ENCODE data around the gene YDJC. TPM values are rescaled to one million over a fixed set of nuclear protein-coding genes. Genes with fewer than 3 reads are reported as not detected.
"Not testable (repeated sequence)": the region's sequence is repeated elsewhere in the genome, so short reads cannot be mapped to it uniquely, and the experiment has no call there.

The YDJC gene
- 6.0 TPM for total RNA-seq
- long read RNA-seq, transcript YDJC-206 (4 exons, 1,494 nt): minor isoform, 5 of 43 reads
- long read RNA-seq, transcript YDJC-203 (5 exons, 1,410 nt): major isoform, 13 of 43 reads
- long read RNA-seq, transcript YDJC-201 (5 exons, 1,351 nt): minor isoform, 9 of 43 reads
- long read RNA-seq, partial matches to known transcripts: 13 of 43 reads
- long read RNA-seq, other reads (novel, unspliced or antisense): 2 of 43 reads

GRCh38 chr22:21629255-21630149 lies at the start of gene YDJC:
Gene YDJC (minus strand): TSS chr22:21630022. CDS start chr22:21630014, 8 bp downstream.
- peak; percentile 97 for DNase-seq (ENCODE audit: low spot score)

- no peak for DNase-seq (ENCODE audit: low spot score)
Measured at GRCh38 chr22:21679383-21679782, 49.6 kb upstream of the YDJC start.

GRCh38 chr22:21678842-21679241 lies 49.0 kb upstream of the YDJC start:
- DNase-seq (ENCODE audit: low spot score): not testable (repeated sequence)

- DNase-seq (ENCODE audit: low spot score): no peak
Measured at GRCh38 chr22:21677606-21678443, 48.0 kb upstream of the YDJC start.

GRCh38 chr22:21674638-21675245 lies 44.9 kb upstream of the YDJC start:
- DNase-seq (ENCODE audit: low spot score): no peak

GRCh38 chr22:21673534-21674321 lies 43.9 kb upstream of the YDJC start:
- DNase-seq (ENCODE audit: low spot score): no peak

- no peak for DNase-seq (ENCODE audit: low spot score)
Measured at GRCh38 chr22:21672107-21672629, 42.3 kb upstream of the YDJC start.

GRCh38 chr22:21669026-21669425 lies 39.2 kb upstream of the YDJC start:
- no peak for DNase-seq (ENCODE audit: low spot score)

- no peak for DNase-seq (ENCODE audit: low spot score)
Measured at GRCh38 chr22:21666786-21667185, 37.0 kb upstream of the YDJC start.

GRCh38 chr22:21665047-21665851 lies 35.4 kb upstream of the YDJC start:
- no peak for DNase-seq (ENCODE audit: low spot score)

GRCh38 chr22:21663738-21664137 lies 33.9 kb upstream of the YDJC start:
- DNase-seq (ENCODE audit: low spot score): no peak

GRCh38 chr22:21661991-21662390 lies 32.2 kb upstream of the YDJC start:
- no peak for DNase-seq (ENCODE audit: low spot score)

GRCh38 chr22:21660904-21661303 lies 31.1 kb upstream of the YDJC start:
- no peak for DNase-seq (ENCODE audit: low spot score)

GRCh38 chr22:21659864-21660525 lies 30.2 kb upstream of the YDJC start:
- no peak for DNase-seq (ENCODE audit: low spot score)

- no peak for DNase-seq (ENCODE audit: low spot score)
Measured at GRCh38 chr22:21657360-21658032, 27.7 kb upstream of the YDJC start.

GRCh38 chr22:21657020-21657359 lies 27.2 kb upstream of the YDJC start:
- no peak for DNase-seq (ENCODE audit: low spot score)

GRCh38 chr22:21652547-21653545 lies 23.0 kb upstream of the YDJC start:
- no peak for DNase-seq (ENCODE audit: low spot score)
